Lower lobe of right lung (tissue), 2 donors: ENCODE measurements around the gene FASN. TPM values are rescaled to one million over a fixed set of nuclear protein-coding genes. Genes with fewer than 3 reads are reported as not detected.

ENCODE experiments used
- ATAC-seq, 2 donors: fragments of 200-7000 bp; cut with Tn5 transposase; one replicate each; pipeline ENCODE4 v1.9.1; 2020 to 2022; ENCODE audit warnings: mild to moderate bottlenecking in 2 of 2, moderate library complexity in 2 of 2
- DNase-seq: peaks from one replicate; pipeline ENCODE4 v3.0.0-alpha.2; 2020
- H3K27ac ChIP-seq: fragments of 200-600 bp; one replicate; pipeline ENCODE4 v1.8.0; 2022
- H3K27me3 ChIP-seq: fragments of 200-600 bp; one replicate; pipeline ENCODE4 v1.8.0; 2022; ENCODE audit warnings: low read depth
- H3K36me3 ChIP-seq: fragments of 200-600 bp; one replicate; pipeline ENCODE4 v1.8.0; 2022; ENCODE audit warnings: mild to moderate bottlenecking
- H3K4me1 ChIP-seq: fragments of 200-600 bp; one replicate; pipeline ENCODE4 v1.8.0; 2022
- H3K4me3 ChIP-seq: fragments of 200-600 bp; one replicate; pipeline ENCODE4 v1.8.0; 2022; ENCODE audit warnings: mild to moderate bottlenecking
- H3K9me3 ChIP-seq: fragments of 200-600 bp; one replicate; pipeline ENCODE4 v1.8.0; 2022
- intact Hi-C: fragments of 100-400 bp; cut with DNase I; formaldehyde crosslinking; loops from one replicate; pipeline ENCODE4 v1.11.0; 2022
- total RNA-seq: library from RNA; stranded (reverse); fragmentation: NEBNext Ultra II Directional; extraction: Animal tissue kit (Norgen Biotek cat#: 25700); gene quantifications from one replicate; pipeline ENCODE4 v1.2.1, GENCODE V29; 2021
- TF ChIP-seq, protein P1 (sequence below): fragments of 200-600 bp; IDR thresholded peaks from one replicate; pipeline ENCODE4 v1.8.0; 2022; ENCODE audit warnings: antibody characterized with exemption, mild to moderate bottlenecking
- donor health status: DM: no; HTN: yes; CAD: no; lungs with severe emphysema.

The FASN gene
- total RNA-seq, 1 donor from 2014 or later, result 302 TPM

DNA sequence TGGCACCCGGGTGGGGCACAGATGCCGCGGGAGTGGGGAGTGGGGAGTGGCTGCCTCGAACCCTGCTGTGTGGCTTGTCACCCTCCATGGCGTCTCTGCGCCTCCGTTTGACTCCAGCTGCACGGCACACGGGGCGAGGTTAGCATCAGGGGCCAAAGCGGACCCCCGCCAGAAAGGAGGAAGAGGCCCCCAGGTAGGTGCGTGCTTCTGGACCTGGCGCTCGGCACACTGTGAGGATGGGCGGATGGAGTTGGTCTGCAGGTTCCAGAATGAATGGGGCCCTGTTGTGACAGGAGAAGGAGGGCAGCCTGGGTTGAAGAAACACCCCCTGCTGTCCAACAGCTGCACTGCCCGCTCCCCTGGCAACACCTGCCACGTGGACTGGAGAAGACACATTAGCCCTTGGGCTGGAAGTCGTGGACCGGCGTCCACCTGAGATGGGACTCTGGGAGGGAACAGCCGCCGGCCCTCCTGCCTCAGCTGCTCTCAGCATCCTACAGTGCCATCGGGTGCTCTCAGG, 9.4 kb upstream of the FASN start:
- intact Hi-C loops, result no loop called here
- Histone ChIP-seq H3K27me3 (no peaks in the 10 kb centered on the region), H3K9me3 (no peaks in the 10 kb centered on the region), H3K4me3 (no peak overlapping the region), H3K27ac (peak overlapping the region; percentile 91), H3K4me1 (peaks cover 61% of the 10 kb centered on the region), H3K36me3 (no peaks in the 10 kb centered on the region)
- DNase-seq (no peak), ATAC-seq (no peak)
- TF ChIP-seq, protein P1, sequence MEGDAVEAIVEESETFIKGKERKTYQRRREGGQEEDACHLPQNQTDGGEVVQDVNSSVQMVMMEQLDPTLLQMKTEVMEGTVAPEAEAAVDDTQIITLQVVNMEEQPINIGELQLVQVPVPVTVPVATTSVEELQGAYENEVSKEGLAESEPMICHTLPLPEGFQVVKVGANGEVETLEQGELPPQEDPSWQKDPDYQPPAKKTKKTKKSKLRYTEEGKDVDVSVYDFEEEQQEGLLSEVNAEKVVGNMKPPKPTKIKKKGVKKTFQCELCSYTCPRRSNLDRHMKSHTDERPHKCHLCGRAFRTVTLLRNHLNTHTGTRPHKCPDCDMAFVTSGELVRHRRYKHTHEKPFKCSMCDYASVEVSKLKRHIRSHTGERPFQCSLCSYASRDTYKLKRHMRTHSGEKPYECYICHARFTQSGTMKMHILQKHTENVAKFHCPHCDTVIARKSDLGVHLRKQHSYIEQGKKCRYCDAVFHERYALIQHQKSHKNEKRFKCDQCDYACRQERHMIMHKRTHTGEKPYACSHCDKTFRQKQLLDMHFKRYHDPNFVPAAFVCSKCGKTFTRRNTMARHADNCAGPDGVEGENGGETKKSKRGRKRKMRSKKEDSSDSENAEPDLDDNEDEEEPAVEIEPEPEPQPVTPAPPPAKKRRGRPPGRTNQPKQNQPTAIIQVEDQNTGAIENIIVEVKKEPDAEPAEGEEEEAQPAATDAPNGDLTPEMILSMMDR, result no peak

GRCh38 chr17:82106688-82107305, 8.8 kb upstream of the FASN start:
- no peak for DNase-seq

GRCh38 chr17:82105882-82106687, 8.0 kb upstream of the FASN start:
- DNase-seq (peak; percentile 90), ATAC-seq (peak; percentile 82 to 92)
- TF ChIP-seq, protein P1, result peak; percentile 57
- intact Hi-C loops, result no loop called here
- Histone ChIP-seq H3K27ac (peak overlapping the region; percentile 91), H3K27me3 (no peaks in the 10 kb centered on the region), H3K4me3 (peak overlapping the region; percentile 50), H3K9me3 (no peaks in the 10 kb centered on the region), H3K36me3 (no peaks in the 10 kb centered on the region), H3K4me1 (peaks cover 67% of the 10 kb centered on the region)

More at GRCh38 chr17:82106688-82107305, 8.8 kb upstream of the FASN start:
- H3K27ac ChIP-seq, result peak overlapping the region; percentile 91
- peak; percentile 14 to 22 for ATAC-seq
- no peaks in the 10 kb centered on the region for H3K27me3 ChIP-seq
- H3K4me1 ChIP-seq, result peaks cover 65% of the 10 kb centered on the region
- H3K9me3 ChIP-seq, result no peaks in the 10 kb centered on the region
- H3K4me3 ChIP-seq, result peak overlapping the region; percentile 50
- TF ChIP-seq, protein P1, result no peak
- H3K36me3 ChIP-seq, result no peaks in the 10 kb centered on the region
- intact Hi-C loops, result no loop called here

GRCh38 chr17:82105417-82105881, 7.4 kb upstream of the FASN start:
- no peak for ATAC-seq
- Histone ChIP-seq H3K4me3 (peak overlapping the region; percentile 50), H3K4me1 (peaks cover 67% of the 10 kb centered on the region), H3K36me3 (no peaks in the 10 kb centered on the region), H3K9me3 (no peaks in the 10 kb centered on the region), H3K27me3 (no peaks in the 10 kb centered on the region), H3K27ac (peak overlapping the region; percentile 91)
- intact Hi-C loops, result no loop called here
- TF ChIP-seq, protein P1, result no peak
- DNase-seq, result no peak

DNA sequence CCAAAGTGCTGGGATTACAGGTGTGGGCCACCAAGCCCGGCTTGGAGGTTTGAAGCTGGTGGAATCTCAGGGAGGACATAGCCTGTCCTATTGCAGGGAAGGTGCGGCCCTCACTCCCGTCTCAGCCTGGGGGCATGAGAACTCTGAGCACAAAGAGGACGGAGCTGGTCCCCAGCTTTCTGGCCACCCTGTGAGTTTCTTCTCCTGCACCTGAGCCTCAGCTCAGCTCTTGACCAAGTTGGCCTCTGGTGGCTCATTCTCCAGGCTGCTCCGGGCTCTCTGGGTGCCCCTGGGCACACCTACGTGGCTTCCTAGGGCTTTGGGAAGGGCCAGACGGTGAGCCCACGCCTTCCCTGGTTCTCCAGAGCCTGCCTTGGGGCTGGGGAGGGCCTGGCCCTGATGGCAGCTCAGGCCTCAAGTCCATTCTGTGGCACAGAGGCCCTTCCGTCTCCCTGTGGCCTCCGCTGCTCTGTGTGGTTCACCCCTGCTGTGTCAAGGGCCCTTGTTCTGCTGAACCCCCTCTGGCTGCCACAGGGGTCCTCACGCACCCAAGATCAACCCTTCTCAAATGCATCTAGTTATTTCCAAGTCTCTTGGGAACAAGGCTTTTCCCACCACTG, 6.9 kb upstream of the FASN start:
- H3K36me3 ChIP-seq, result no peaks in the 10 kb centered on the region
- H3K27ac ChIP-seq, result peak overlapping the region; percentile 91
- intact Hi-C loops, result no loop called here
- no peaks in the 10 kb centered on the region for H3K9me3 ChIP-seq
- H3K4me1 ChIP-seq, result peaks cover 72% of the 10 kb centered on the region
- ATAC-seq (no peak), DNase-seq (no peak)
- TF ChIP-seq, protein P1, result no peak
- H3K27me3 ChIP-seq, result no peaks in the 10 kb centered on the region
- no peak overlapping the region for H3K4me3 ChIP-seq
